Heart left ventricle (tissue), 16 donors: ENCODE data around the gene TUBE1. TPM values are rescaled to one million over a fixed set of nuclear protein-coding genes. Genes with fewer than 3 reads are reported as not detected.
"Not testable (repeated sequence)": the region's sequence is repeated elsewhere in the genome, so short reads cannot be mapped to it uniquely, and the experiment has no call there.

ENCODE experiments used
- ATAC-seq, 4 donors: fragments of 200-7000 bp; cut with Tn5 transposase; one replicate each; pipeline ENCODE4 v1.9.1; 2020 to 2022; ENCODE audit warnings: moderate library complexity in 4 of 4, mild to moderate bottlenecking in 3 of 4, moderate number of reproducible peaks in 1 of 4
- DNase-seq, 5 donors: peaks; one replicate each; pipeline ENCODE4 v3.0.0-alpha.2; 2020
- H3K27ac ChIP-seq, 12 donors: fragments of 200-600 bp; sonication (generic) in 4 of 12; one replicate each; pipeline versions ENCODE4 v1.5.0 to v1.8.0; 2016 to 2022; ENCODE audit warnings: mild to moderate bottlenecking in 2 of 12
- H3K27me3 ChIP-seq, 9 donors: fragments of 200-600 bp; sonication (generic) in 2 of 9; one replicate each; pipeline versions ENCODE4 v1.5.1 to v1.8.0; 2016 to 2022; ENCODE audit warnings: mild to moderate bottlenecking in 3 of 9
- H3K36me3 ChIP-seq, 9 donors: fragments of 200-600 bp; sonication (generic) in 2 of 9; one replicate each; pipeline versions ENCODE4 v1.5.0 to v1.8.0; 2018 to 2022; ENCODE audit warnings: mild to moderate bottlenecking in 2 of 9
- H3K4me1 ChIP-seq, 12 donors: fragments of 200-600 bp; sonication (generic) in 4 of 12; one replicate each; pipeline versions ENCODE4 v1.5.0 to v1.8.0; 2016 to 2022; ENCODE audit warnings: mild to moderate bottlenecking in 3 of 12
- H3K4me3 ChIP-seq, 12 donors: fragments of 200-600 bp; sonication (generic) in 4 of 12; one replicate each; pipeline versions ENCODE4 v1.5.0 to v1.8.0; 2017 to 2022; ENCODE audit warnings: mild to moderate bottlenecking in 9 of 12, moderate library complexity in 4 of 12
- H3K9me3 ChIP-seq, 12 donors: fragments of 200-600 bp; sonication (generic) in 4 of 12; one replicate each; pipeline versions ENCODE4 v1.5.0 to v1.8.0; 2016 to 2022; ENCODE audit warnings: mild to moderate bottlenecking in 1 of 12
- POLR2A ChIP-seq, 2 donors: fragments of 450-650 bp; IDR thresholded peaks; one replicate each; pipeline ENCODE4 v1.6.1; 2017; ENCODE audit warnings: antibody characterized with exemption in 2 of 2, mild to moderate bottlenecking in 2 of 2, moderate library complexity in 2 of 2
- WGBS, 4 donors: extraction: QIAGEN DNeasy Blood & Tissue Kit in 2 of 4; methylation state at CpG; one replicate each; pipeline versions ENCODE4 v1.1.5 to v1.1.7; 2013 to 2018; 5-methylcytosine and 5-hydroxymethylcytosine counted together
- intact Hi-C, 10 donors: fragments of 100-400 bp; cut with DNase I; formaldehyde crosslinking; loops; one replicate each; pipeline versions ENCODE4 v1.11.1 to v1.14.2; 2022
- polyA plus RNA-seq, 2 donors: library from polyadenylated mRNA; stranded (reverse); fragments of 200-250 nt; gene quantifications; one replicate each; pipeline ENCODE4 v1.2.3, GENCODE V29; 2013
- total RNA-seq, 9 donors: library from RNA; depleted of rRNA in 2 of 9; stranded (reverse); fragments of >200 nt in 2 of 9; fragmentation: NEBNext Ultra II Directional in 3 of 9; extraction: Animal tissue kit (Norgen Biotek cat#: 25700) in 3 of 9; gene quantifications; one replicate each; pipeline versions ENCODE4 v1.1.0 to v1.2.4, GENCODE V29; 2016 to 2023
- TF ChIP-seq, protein P1 (sequence below), 12 donors: fragments of 200-600 bp; sonication (generic) in 4 of 12; IDR thresholded peaks; one replicate each; pipeline versions ENCODE4 v1.5.0 to v1.8.0; 2018 to 2022; ENCODE audit warnings: antibody characterized with exemption in 12 of 12, mild to moderate bottlenecking in 5 of 12
- donor health status: ischemic (EF 13 %, LVEDD 7.1; RV severe dilation, severe dysfunction).
- donor health status: healthy with polysubstance abuse.
- donor health status: DM: no; HTN: yes; CAD: no.
- donor health status: DM: no; HTN: no; CAD: no.
- donor health status: ischemic (EF 25% LVEDD 6.9; RV normal size, moderate dysfunction).
- donor health status: ischemic (EF 25% LVEDD 5.7; RV mildly dilated, moderate dysfunction).
- donor health status: healthy.
- donor health status: DM: yes; HTN: yes; CAD: no.
- donor health status: ischemic (EF 35%, LVEDD 5.7; RV mildly dilated, moderate dysfunction).
- donor health status: nonischemic (EF 11% LVEDD 7.7; RV severe dilation, severe dysfunction).
- donor health status: DM: yes; HTN: yes; CAD: no.
- donor health status: PGD.
- donor health status: ischemic (EF 29% LVEDD 5.4; RV normal size, mild dysfunction).
- donor health status: nonischemic (EF 23%, LVEDD 6.1; RV moderate dilation, normal function).

TUBE1 gene
- total and polyA plus RNA-seq, 11 donors, result 10.1 to 33.2 (median 23.3) TPM

DNA sequence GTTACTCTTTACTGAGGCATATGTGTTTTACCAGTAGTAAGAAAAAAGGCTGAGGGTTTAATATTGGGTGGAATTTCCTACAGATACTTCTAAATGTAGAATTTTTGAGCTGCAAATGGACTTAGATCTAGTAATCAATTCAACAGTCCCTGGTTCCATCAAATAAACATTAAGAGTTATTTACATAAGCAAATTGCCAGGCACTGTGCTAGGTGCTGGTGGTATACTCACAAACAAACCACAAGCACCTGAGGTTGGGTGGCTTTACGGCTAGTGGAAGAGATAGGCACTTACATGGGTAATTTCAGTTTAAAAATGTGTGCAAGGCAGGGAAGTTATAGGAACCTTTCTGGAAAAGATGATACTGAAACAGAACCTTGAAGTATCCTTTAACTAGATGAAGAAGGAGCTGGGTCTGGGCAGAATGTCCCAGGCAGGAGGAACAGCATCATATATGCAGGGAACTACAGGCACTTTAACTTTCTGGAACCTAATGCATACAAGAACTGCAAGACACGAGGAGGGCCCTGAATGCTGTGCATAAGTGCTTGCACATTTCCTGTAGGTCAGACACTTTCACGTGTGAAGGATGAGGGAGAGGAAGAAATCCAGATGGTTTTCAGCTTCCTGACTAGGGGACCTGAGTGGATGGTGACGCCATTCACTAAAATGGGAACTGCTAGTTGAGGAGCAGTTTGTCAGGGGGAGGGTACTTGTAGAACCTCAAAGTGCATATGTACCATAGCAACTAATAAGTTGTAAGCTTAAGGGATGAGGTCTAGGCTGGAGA, 28.8 kb downstream of the TUBE1 start:
- 61 to 68% (median 63%) methylated on average over 4 of the region's 4 CpGs for WGBS, 4 donors
- H3K4me3 ChIP-seq, result no peak overlapping the region
- no peak for DNase-seq
- no peak overlapping the region for H3K27ac ChIP-seq
- intact Hi-C loops, result no loop called here
- no peaks in the 10 kb centered on the region for H3K4me1 ChIP-seq
- H3K27me3 ChIP-seq, result no peaks in the 10 kb centered on the region
- ATAC-seq, result peak in 1 of 4 donors; percentile 36
- H3K9me3 ChIP-seq, result no peaks in the 10 kb centered on the region
- TF ChIP-seq POLR2A (IDR thresholded peaks at IDR 0.05), result no peak
- H3K36me3 ChIP-seq, result no peaks in the 10 kb centered on the region

- H3K27ac ChIP-seq, result no peak overlapping the region
- 80 to 87% (median 85%) methylated on average over 10 of the region's 10 CpGs for whole genome bisulfite sequencing, 4 donors
- peaks cover 0 to 8% (median 0%) of the 10 kb centered on the region in 12 donors for H3K9me3 ChIP-seq
- H3K36me3 ChIP-seq, result no peaks in the 10 kb centered on the region
- intact Hi-C loops, result no loop called here
- TF ChIP-seq, protein P1, sequence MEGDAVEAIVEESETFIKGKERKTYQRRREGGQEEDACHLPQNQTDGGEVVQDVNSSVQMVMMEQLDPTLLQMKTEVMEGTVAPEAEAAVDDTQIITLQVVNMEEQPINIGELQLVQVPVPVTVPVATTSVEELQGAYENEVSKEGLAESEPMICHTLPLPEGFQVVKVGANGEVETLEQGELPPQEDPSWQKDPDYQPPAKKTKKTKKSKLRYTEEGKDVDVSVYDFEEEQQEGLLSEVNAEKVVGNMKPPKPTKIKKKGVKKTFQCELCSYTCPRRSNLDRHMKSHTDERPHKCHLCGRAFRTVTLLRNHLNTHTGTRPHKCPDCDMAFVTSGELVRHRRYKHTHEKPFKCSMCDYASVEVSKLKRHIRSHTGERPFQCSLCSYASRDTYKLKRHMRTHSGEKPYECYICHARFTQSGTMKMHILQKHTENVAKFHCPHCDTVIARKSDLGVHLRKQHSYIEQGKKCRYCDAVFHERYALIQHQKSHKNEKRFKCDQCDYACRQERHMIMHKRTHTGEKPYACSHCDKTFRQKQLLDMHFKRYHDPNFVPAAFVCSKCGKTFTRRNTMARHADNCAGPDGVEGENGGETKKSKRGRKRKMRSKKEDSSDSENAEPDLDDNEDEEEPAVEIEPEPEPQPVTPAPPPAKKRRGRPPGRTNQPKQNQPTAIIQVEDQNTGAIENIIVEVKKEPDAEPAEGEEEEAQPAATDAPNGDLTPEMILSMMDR (IDR thresholded peaks at IDR 0.05), result no peak
- no peak for TF ChIP-seq POLR2A (IDR thresholded peaks at IDR 0.05)
- no peak for DNase-seq
- H3K4me3 ChIP-seq, result no peak overlapping the region
- no peaks in the 10 kb centered on the region for H3K4me1 ChIP-seq
- H3K27me3 ChIP-seq, result no peaks in the 10 kb centered on the region
- no peak for ATAC-seq
These were observed 32.6 kb downstream of the TUBE1 start for GRCh38 chr6:112054555-112055190.

DNA sequence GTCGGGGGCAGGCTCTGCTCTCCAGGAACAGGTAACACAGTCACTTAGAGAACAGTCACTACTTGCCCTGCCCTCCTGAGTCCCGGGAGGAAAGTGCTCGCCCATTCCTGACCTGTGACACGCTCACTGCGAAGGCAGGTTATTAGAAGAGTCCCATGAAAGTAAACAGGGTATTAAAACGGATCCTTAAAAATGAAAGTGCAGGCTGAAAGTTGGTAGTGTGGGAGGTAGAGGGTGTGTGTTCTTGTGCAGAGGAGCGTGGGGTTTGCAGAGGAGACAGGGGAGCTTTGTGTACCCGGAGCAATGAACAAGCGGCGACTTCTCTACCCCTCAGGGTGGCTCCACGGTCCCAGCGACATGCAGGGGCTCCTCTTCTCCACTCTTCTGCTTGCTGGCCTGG, 33.3 kb downstream of the TUBE1 start, which contains the start of gene CCN6:
Gene CCN6, plus strand, starts transcription at position 104 of the 400 bp plus-strand sequence. Its CDS starts 254 bp downstream, at position 358.
- Histone ChIP-seq H3K4me1 (no peaks in the 10 kb centered on the region), H3K36me3 (no peaks in the 10 kb centered on the region), H3K9me3 (peaks cover 0 to 8% (median 0%) of the 10 kb centered on the region in 12 donors), H3K4me3 (no peak within 1 kb of the TSS), H3K27me3 (no peaks in the 10 kb centered on the region), H3K27ac (no peak within 1 kb of the TSS)
- ATAC-seq, result peak in 1 of 4 donors; percentile 18
- intact Hi-C loops, result no loop called here
- no peak for TF ChIP-seq POLR2A (IDR thresholded peaks at IDR 0.05)
- TF ChIP-seq, protein P1 (IDR thresholded peaks at IDR 0.05), result no peak
- WGBS, 4 donors, result 89 to 92% (median 90%) methylated on average over 12 of the region's 12 CpGs
- no peak for DNase-seq

- intact Hi-C loops, H3K4me1 ChIP-seq, ATAC-seq, H3K4me3 ChIP-seq, H3K27me3 ChIP-seq, H3K9me3 ChIP-seq, DNase-seq, H3K27ac ChIP-seq, H3K36me3 ChIP-seq: not testable (repeated sequence)
- WGBS, 4 donors, result 81 to 94% (median 91%) methylated on average over 4 of the region's 4 CpGs
These were observed 36.0 kb downstream of the TUBE1 start for GRCh38 chr6:112051251-112051740.

- Histone ChIP-seq H3K27me3 (no peaks in the 10 kb centered on the region), H3K4me3 (no peak overlapping the region), H3K27ac (no peak overlapping the region), H3K36me3 (no peaks in the 10 kb centered on the region), H3K4me1 (no peaks in the 10 kb centered on the region), H3K9me3 (peaks cover 0 to 8% (median 0%) of the 10 kb centered on the region in 12 donors)
- TF ChIP-seq, protein P1 (IDR thresholded peaks at IDR 0.05), result no peak
- TF ChIP-seq POLR2A (IDR thresholded peaks at IDR 0.05), result no peak
- 94 to 97% (median 96%) methylated on average over 5 of the region's 5 CpGs for WGBS, 4 donors
- DNase-seq, result no peak
- intact Hi-C loops, result no loop called here
- no peak for ATAC-seq
These were observed 36.9 kb downstream of the TUBE1 start for GRCh38 chr6:112050429-112050828.
